HepG2 (cell line): Measurements from ENCODE around the gene DLAT. TPM values are rescaled to one million over a fixed set of nuclear protein-coding genes. Genes with fewer than 3 reads are reported as not detected.
A peak's percentile ranks its signal among the peaks of the same experiment; 100 is the strongest.

ENCODE experiments used
- ATAC-seq: fragments of 200-7000 bp; cut with Tn5 transposase; 3 replicates; pipeline ENCODE4 v1.9.1; 2020; ENCODE audit warnings: mild to moderate bottlenecking, moderate library complexity
- BruUV-seq: library from RNA; stranded (reverse); fragments of 400-500 nt; replicated peaks from 2 replicates; lab custom pipeline; 2021; lab: Mats Ljungman, UMichigan
- CTCF ChIA-PET: fragments of 300-600 bp; formaldehyde crosslinking; extraction: SDS; loops from one replicate; lab custom pipeline; 2021; ENCODE audit warnings: low total read pairs, inconsistent platforms, low intra/inter-chr PET ratio; lab: Yijun Ruan, JAX
- POLR2A ChIA-PET: fragments of 350-600 bp; sonication (Branson Sonifier 250); formaldehyde crosslinking; loops from one replicate; lab custom pipeline; 2020; ENCODE audit warnings: antibody characterized with exemption, inconsistent platforms; lab: Yijun Ruan, JAX
- DNase-seq: peaks from one replicate; pipeline ENCODE4 v3.0.0-alpha.2; 2015; ENCODE audit warnings: low spot score
- FAIRE-seq: peaks from 3 replicates; lab custom pipeline; 2011; peaks lifted over from hg19 to GRCh38; lab: Jason Lieb, UNC
- H2AFZ ChIP-seq: one replicate; pipeline ENCODE4 v1.6.1; 2011; ENCODE audit warnings: low read length, inconsistent platforms
- H3K27ac ChIP-seq: fragments of 300-600 bp; 3 replicates; pipeline ENCODE4 v1.8.0; 2011; ENCODE audit warnings: mixed run types, mild to moderate bottlenecking, mixed read lengths, low read length, inconsistent platforms; ENCODE audit not compliant: insufficient read depth; ENCODE audit errors: extremely low read length
- H3K27me3 ChIP-seq, 2 experiments: fragments of 200-600 bp in 1 of 2; 2 replicates in 1 of 2; 3 replicates in 1 of 2; pipeline versions ENCODE4 v1.6.0 to v1.8.0; 2011; ENCODE audit warnings: low read length in 2 of 2, mild to moderate bottlenecking in 2 of 2, moderate library complexity in 2 of 2, inconsistent platforms in 1 of 2; ENCODE audit not compliant: insufficient read depth in 2 of 2, control insufficient read depth in 1 of 2
- H3K36me3 ChIP-seq, 2 experiments: fragments of 200-600 bp in 1 of 2; replicated peaks in 1 of 2; 2 replicates in 1 of 2; 3 replicates in 1 of 2; pipeline versions ENCODE4 v1.5.1 to v1.8.0; 2011; ENCODE audit warnings: low read length in 2 of 2, inconsistent platforms in 1 of 2; ENCODE audit not compliant: insufficient read depth in 2 of 2, control insufficient read depth in 1 of 2
- H3K4me1 ChIP-seq: 2 replicates; pipeline ENCODE4 v1.5.1; 2012; ENCODE audit warnings: low read length, inconsistent platforms; ENCODE audit not compliant: insufficient read depth
- H3K4me2 ChIP-seq: 2 replicates; pipeline ENCODE4 v1.6.0; 2011; ENCODE audit warnings: low read depth, low read length, inconsistent platforms
- H3K4me3 ChIP-seq, 3 experiments: fragments of 200-600 bp in 1 of 3; sonication (generic), shearing (Covaris generic) in 1 of 3; replicated peaks in 1 of 3; 2 replicates each; pipeline ENCODE4 v1.5.1; 2011 to 2016; ENCODE audit warnings: low read length in 3 of 3, inconsistent platforms in 2 of 3, low read depth in 2 of 3, mild to moderate bottlenecking in 2 of 3, control low read depth in 1 of 3, mixed read lengths in 1 of 3; ENCODE audit not compliant: insufficient read depth in 1 of 3
- H3K79me2 ChIP-seq: one replicate; pipeline ENCODE4 v1.6.1; 2011; ENCODE audit warnings: low read length, inconsistent platforms; ENCODE audit not compliant: insufficient read depth
- H3K9ac ChIP-seq: 2 replicates; pipeline ENCODE4 v1.6.0; 2011; ENCODE audit warnings: mild to moderate bottlenecking, low read depth, low read length, inconsistent platforms; ENCODE audit not compliant: insufficient read depth
- H3K9me3 ChIP-seq: 2 replicates; pipeline ENCODE4 v1.5.1; 2012; ENCODE audit warnings: mild to moderate bottlenecking, low read length
- H4K20me1 ChIP-seq: 2 replicates; pipeline ENCODE4 v1.6.0; 2011; ENCODE audit warnings: inconsistent platforms, mild to moderate bottlenecking, low read length, moderate library complexity; ENCODE audit not compliant: insufficient read depth
- FOXA1 ChIP-seq, 2 experiments: fragments of 450-650 bp in 1 of 2; sonication (generic) in 1 of 2; formaldehyde crosslinking in 1 of 2; IDR thresholded peaks; 2 replicates each; pipeline versions ENCODE4 v1.4.0 to v1.6.1; 2016 to 2020; ENCODE audit warnings: missing genetic modification reagents in 1 of 2
- ISL2 ChIP-seq: sonication (generic); formaldehyde crosslinking; IDR thresholded peaks from 2 replicates; pipeline ENCODE4 v1.5.0; 2020; ENCODE audit warnings: missing genetic modification reagents
- KAT2B ChIP-seq: fragments of 150-350 bp; IDR thresholded peaks from 2 replicates; pipeline ENCODE4 v1.6.1; 2014; ENCODE audit warnings: low read depth, low read length, borderline replicate concordance
- MEIS2 ChIP-seq: sonication (generic); formaldehyde crosslinking; IDR thresholded peaks from 2 replicates; pipeline ENCODE4 v1.9.0; 2021; ENCODE audit warnings: mild to moderate bottlenecking, missing genetic modification reagents
- MIER2 ChIP-seq: IDR thresholded peaks from 2 replicates; pipeline ENCODE4 v1.6.1; 2016; ENCODE audit warnings: missing biosample characterization, missing genetic modification reagents
- NCOA5 ChIP-seq: sonication (generic); formaldehyde crosslinking; IDR thresholded peaks from 2 replicates; pipeline ENCODE4 v1.4.0; 2020; ENCODE audit warnings: missing genetic modification reagents
- NR2F2 ChIP-seq: IDR thresholded peaks from 2 replicates; pipeline ENCODE4 v1.6.1; 2012; ENCODE audit warnings: low read depth, inconsistent platforms, borderline replicate concordance
- PITX1 ChIP-seq: sonication (generic); formaldehyde crosslinking; IDR thresholded peaks from 2 replicates; pipeline ENCODE4 v1.5.1; 2020; ENCODE audit warnings: mild to moderate bottlenecking, missing genetic modification reagents
- RARA ChIP-seq: IDR thresholded peaks from 2 replicates; pipeline ENCODE4 v1.6.1; 2016; ENCODE audit warnings: missing genetic modification reagents, missing compliant biosample characterization
- RFX1 ChIP-seq: fragments of 450-650 bp; IDR thresholded peaks from 2 replicates; pipeline ENCODE4 v1.6.1; 2017
- SALL1 ChIP-seq: sonication (generic); formaldehyde crosslinking; IDR thresholded peaks from 2 replicates; pipeline ENCODE4 v1.8.0; 2022; ENCODE audit warnings: mild to moderate bottlenecking, missing genetic modification reagents
- SMAD3 ChIP-seq: sonication (generic); formaldehyde crosslinking; IDR thresholded peaks from 2 replicates; pipeline ENCODE4 v1.4.0; 2020; ENCODE audit warnings: missing genetic modification reagents
- STAG1 ChIP-seq: sonication (generic); formaldehyde crosslinking; IDR thresholded peaks from 2 replicates; pipeline ENCODE4 v1.4.0; 2020; ENCODE audit warnings: missing genetic modification reagents
- TCF12 ChIP-seq, 2 experiments: fragments of 450-650 bp in 1 of 2; sonication (generic) in 1 of 2; formaldehyde crosslinking in 1 of 2; IDR thresholded peaks; 2 replicates each; pipeline versions ENCODE4 v1.6.1 to v1.8.0; 2017 to 2022; ENCODE audit warnings: antibody characterized with exemption in 1 of 2, mild to moderate bottlenecking in 1 of 2, missing genetic modification reagents in 1 of 2, moderate library complexity in 1 of 2
- TCF7L2 ChIP-seq: IDR thresholded peaks from 2 replicates; pipeline ENCODE4 v1.6.1; 2011; ENCODE audit warnings: mild to moderate bottlenecking, low read depth, low read length, moderate library complexity
- TEF ChIP-seq: sonication (generic); formaldehyde crosslinking; IDR thresholded peaks from 2 replicates; pipeline ENCODE4 v1.5.0; 2020; ENCODE audit warnings: missing genetic modification reagents
- ZBTB34 ChIP-seq: sonication (generic); formaldehyde crosslinking; IDR thresholded peaks from 2 replicates; pipeline ENCODE4 v1.8.0; 2022; ENCODE audit warnings: mild to moderate bottlenecking, missing genetic modification reagents
- ZBTB7B ChIP-seq: sonication (generic); formaldehyde crosslinking; IDR thresholded peaks from 2 replicates; pipeline ENCODE4 v1.4.0; 2020; ENCODE audit warnings: missing genetic modification reagents
- ZNF160 ChIP-seq: sonication (generic); formaldehyde crosslinking; IDR thresholded peaks from 2 replicates; pipeline ENCODE4 v1.8.0; 2022; ENCODE audit warnings: mild to moderate bottlenecking, inconsistent platforms, missing genetic modification reagents
- ZNF225 ChIP-seq: sonication (generic); formaldehyde crosslinking; IDR thresholded peaks from 2 replicates; pipeline ENCODE4 v1.4.0; 2020; ENCODE audit warnings: mild to moderate bottlenecking, missing genetic modification reagents
- WGBS: methylation state at CpG from one replicate; pipeline ENCODE4 v1.1.6; 2017; ENCODE audit warnings: low lambda C conversion rate; 5-methylcytosine and 5-hydroxymethylcytosine counted together
- in situ Hi-C: cut with HindIII; loops from 2 replicates; pipeline ENCODE4 v1.10.0; 2017; ENCODE audit warnings: low pct_unique_long_range_greater_than_20kb; ENCODE audit not compliant: extremely low pct_ligation_motif_present
- intact Hi-C: fragments of 100-400 bp; cut with micrococcal nuclease; formaldehyde crosslinking; loops from one replicate; pipeline ENCODE4 v1.10.0; 2022; ENCODE audit not compliant: unreplicated experiment
- polyA plus RNA-seq, 8 experiments: library from polyadenylated mRNA; depleted of rRNA in 3 of 8; stranded (reverse) in 7 of 8; unstranded in 1 of 8; fragments of >200 nt; fragmentation: Illumina TruSeq in 4 of 8; extraction: Trizol in 4 of 8; gene quantifications; 2 replicates each; pipeline versions ENCODE4 v1.2.1 to v1.2.3, GENCODE V29; 2011 to 2016; ENCODE audit warnings: low read depth in 4 of 8, missing spikeins in 1 of 8, mixed read lengths in 1 of 8; ENCODE audit not compliant: insufficient read depth in 1 of 8
- total RNA-seq, 5 experiments: library from RNA; depleted of rRNA; stranded (reverse); fragments of >200 nt; fragmentation: Illumina TruSeq; extraction: Trizol; gene quantifications; 2 replicates each; pipeline ENCODE4 v1.2.3, GENCODE V29; 2016; ENCODE audit warnings: low read depth in 1 of 5

DLAT gene
- total and polyA plus RNA-seq, 2 of the 13 experiments (the other 11 are each of a cell fraction or from before 2014, with no cell fraction given): 26.4 to 62.2 TPM

GRCh38 chr11:112017538-112017937 is 7.7 kb upstream of the DLAT start:
- CTCF ChIA-PET: no interaction called here
- TF ChIP-seq SMAD3 (CRISPR knock-in tag) (0 out of 2 replicates have a peak, but pooled peaks have one; percentile 53), RFX1 (no peak), ZBTB34 (CRISPR knock-in tag) (peak; percentile 82), TCF12 (IDR thresholded peaks at IDR 0.05) (no peak), TCF12 (CRISPR knock-in tag; IDR thresholded peaks at IDR 0.05) (peak; percentile 80; the same call in 1 of the 2 replicates), STAG1 (CRISPR knock-in tag) (no peak), MEIS2 (no peak), NR2F2 (peak; percentile 83), ZNF225 (no peak), PITX1 (CRISPR knock-in tag) (peak; percentile 86), ZNF160 (0 out of 2 replicates have a peak, but pooled peaks have one; percentile 54), RARA (CRISPR knock-in tag) (peak; percentile 71), ISL2 (CRISPR knock-in tag) (peak; percentile 93), ZBTB7B (peak; percentile 85), KAT2B (peak; percentile 83), TCF7L2 (peak; percentile 70; the same call in 1 of the 2 replicates), MIER2 (CRISPR knock-in tag) (no peak), TEF (CRISPR knock-in tag) (no peak), NCOA5 (CRISPR knock-in tag) (no peak), SALL1 (CRISPR knock-in tag) (peak; percentile 65; the same call in 1 of the 2 replicates), FOXA1 (IDR thresholded peaks at IDR 0.05) (no peak), FOXA1 (CRISPR knock-in tag; IDR thresholded peaks at IDR 0.05) (peak; percentile 65)

More at GRCh38 chr11:112017538-112017937, 7.7 kb upstream of the DLAT start:
- in situ Hi-C loops: no loop called here
- 25% methylated on average over 4 of the region's 4 CpGs for WGBS
- no peaks in the 10 kb centered on the region for H3K9me3 ChIP-seq
- peak; percentile 88 for ATAC-seq
- no TSS peak for BruUV-seq
- peak overlapping the region; percentile 6; the same call in 1 of the 2 replicates for H3K4me2 ChIP-seq
- POLR2A ChIA-PET: interaction anchor here (1.2 to 2.1 kb wide), 3 partner anchors 7 to 12 kb away, joined by 3 to 24 read pairs (median 3); no protein-coding TSS in a partner anchor
- no peaks in the 10 kb centered on the region for H3K79me2 ChIP-seq
- no peaks in the 10 kb centered on the region for H4K20me1 ChIP-seq
- no peaks in the 10 kb centered on the region for H3K27me3 ChIP-seq
- H3K4me1 ChIP-seq: peaks cover 23% of the 10 kb centered on the region
- DNase-seq: peak; percentile 35
- peak overlapping the region; percentile 49 for H3K27ac ChIP-seq
- no peak overlapping the region; a peak in 1 of 6 replicates for H3K4me3 ChIP-seq
- peaks cover 0 to 20% of the 10 kb centered on the region in 2 experiments; a peak in 4 of 5 replicates for H3K36me3 ChIP-seq
- intact Hi-C loops: no loop called here
- H3K9ac ChIP-seq: no peak overlapping the region
- H2AFZ ChIP-seq: no peak overlapping the region
- peak; percentile 15 for FAIRE-seq
